Measurements from ENCODE around the gene SMYD3. TPM values are rescaled to one million over a fixed set of nuclear protein-coding genes. Genes with fewer than 3 reads are reported as not detected.

SMYD3 gene
- total RNA-seq, 4 donors from 2014 or later = 33.7 to 105 (median 51.4) TPM

GRCh38 chr1:245802941-245803665 is 704.0 kb downstream of the SMYD3 start:
- 96 to 97% methylated on average over 9 of the region's 9 CpGs for WGBS, 2 donors
- no peaks in the 10 kb centered on the region for H3K36me3 ChIP-seq

DNA sequence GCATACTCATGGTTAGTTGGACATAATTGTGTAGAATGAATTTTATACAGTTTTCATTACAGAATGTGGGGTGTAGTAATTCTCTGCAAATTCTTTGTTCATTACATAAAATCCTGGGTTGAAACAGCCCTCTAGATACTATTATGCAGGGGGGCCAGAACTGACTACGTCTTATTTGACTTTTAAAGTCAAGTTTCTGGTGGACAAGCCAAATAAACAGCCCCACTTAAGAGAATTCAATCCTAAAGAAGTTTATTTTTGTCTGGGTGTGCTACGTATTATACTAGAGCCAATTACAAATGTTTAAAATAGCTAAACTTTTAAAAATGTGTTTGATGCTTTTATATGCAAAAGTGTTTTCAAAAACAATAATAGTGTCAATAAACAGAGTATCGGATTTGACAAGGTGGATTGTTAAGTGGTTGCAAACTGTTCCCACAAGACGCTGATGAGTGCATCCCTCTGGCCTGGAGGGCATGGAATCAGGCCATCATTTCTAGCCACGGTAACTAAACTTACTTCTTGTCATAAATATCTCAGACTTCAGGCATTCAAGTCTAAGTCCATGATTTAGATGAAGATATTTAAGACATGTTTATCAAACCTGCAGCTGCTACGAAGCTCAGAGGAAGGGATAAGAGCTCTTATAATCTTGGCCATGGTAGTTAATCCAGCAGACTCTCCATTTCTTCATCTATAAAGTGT is 706.0 kb downstream of the SMYD3 start:
- H3K4me3 ChIP-seq (replicated peaks in 1 of 3) = no peak overlapping the region
- no peaks in the 10 kb centered on the region for H3K9me3 ChIP-seq
- 89 to 91% methylated on average over 6 of the region's 6 CpGs for WGBS, 2 donors
- no peak for DNase-seq
- no peak overlapping the region for H3K27ac ChIP-seq
- H3K4me1 ChIP-seq = no peaks in the 10 kb centered on the region
- TF ChIP-seq POLR2A (IDR thresholded peaks at IDR 0.05) (no peak), CTCF (IDR thresholded peaks at IDR 0.05) (no peak)
- H3K27me3 ChIP-seq = no peaks in the 10 kb centered on the region
- no peaks in the 10 kb centered on the region for H3K36me3 ChIP-seq
- intact Hi-C loops (cut with DNase I) = no loop called here

More at GRCh38 chr1:245802941-245803665, 704.0 kb downstream of the SMYD3 start:
- no peak for DNase-seq
- no peaks in the 10 kb centered on the region for H3K4me1 ChIP-seq
- no peak for TF ChIP-seq POLR2A (IDR thresholded peaks at IDR 0.05)
- no peak for TF ChIP-seq CTCF (IDR thresholded peaks at IDR 0.05)
- no peak overlapping the region for H3K27ac ChIP-seq
- no peaks in the 10 kb centered on the region for H3K27me3 ChIP-seq
- intact Hi-C loops (cut with DNase I) = no loop called here
- no peaks in the 10 kb centered on the region for H3K9me3 ChIP-seq
- no peak overlapping the region for H3K4me3 ChIP-seq (replicated peaks in 1 of 3)

DNA sequence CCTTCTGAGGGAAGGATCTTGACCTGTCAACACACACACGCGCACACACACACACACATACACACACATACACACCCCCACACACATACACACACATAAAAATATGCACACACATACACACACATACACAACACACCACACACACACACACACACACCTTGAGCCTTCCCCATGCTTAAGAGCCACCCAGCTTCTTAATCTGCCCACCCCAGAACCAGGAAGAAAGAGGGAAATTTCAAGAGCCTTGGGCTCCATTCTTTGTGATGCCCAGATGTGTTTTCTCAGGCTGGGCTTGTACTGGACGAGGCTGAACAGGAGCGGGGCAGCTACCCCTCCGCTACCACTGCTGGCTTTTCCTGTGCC is 708.7 kb downstream of the SMYD3 start:
- intact Hi-C loops (cut with DNase I) = no loop called here
- H3K9me3 ChIP-seq = no peaks in the 10 kb centered on the region
- WGBS, 2 donors = 64 to 70% methylated on average over 5 of the region's 5 CpGs

GRCh38 chr1:245797592-245798348 is 709.3 kb downstream of the SMYD3 start:
- Histone ChIP-seq H3K4me3 (replicated peaks in 1 of 3) (no peak overlapping the region), H3K27ac (no peak overlapping the region), H3K9me3 (no peaks in the 10 kb centered on the region), H3K36me3 (no peaks in the 10 kb centered on the region), H3K4me1 (no peaks in the 10 kb centered on the region), H3K27me3 (no peaks in the 10 kb centered on the region)
- WGBS, 2 donors = 79 to 82% methylated on average over 14 of the region's 14 CpGs
- TF ChIP-seq CTCF (IDR thresholded peaks at IDR 0.05) (no peak), POLR2A (IDR thresholded peaks at IDR 0.05) (no peak)
- DNase-seq = peak in 1 of 2 donors; percentile 5
- intact Hi-C loops (cut with DNase I) = no loop called here

More for the DNA sequence above, 708.7 kb downstream of the SMYD3 start:
- TF ChIP-seq CTCF (IDR thresholded peaks at IDR 0.05) (no peak), POLR2A (IDR thresholded peaks at IDR 0.05) (no peak)
- Histone ChIP-seq H3K36me3 (no peaks in the 10 kb centered on the region), H3K27me3 (no peaks in the 10 kb centered on the region), H3K27ac (no peak overlapping the region), H3K4me3 (replicated peaks in 1 of 3) (no peak overlapping the region), H3K4me1 (no peaks in the 10 kb centered on the region)
- DNase-seq = no peak
